NCI-H128 (cell line): Measurements from ENCODE around the gene WDR70.
"Not testable (repeated sequence)": the region's sequence is repeated elsewhere in the genome, so short reads cannot be mapped to it uniquely, and the experiment has no call there.

Source experiments
- DNase-seq: peaks from one replicate; lab custom pipeline; 2025; ENCODE audit not compliant: unreplicated experiment; lab: John Stamatoyannopoulos, UW

Gene WDR70

GRCh38 chr5:37672118-37672588 is 293.0 kb downstream of the WDR70 start:
- not testable (repeated sequence) for DNase-seq

- not testable (repeated sequence) for DNase-seq
Observed at GRCh38 chr5:37674361-37674760, 295.2 kb downstream of the WDR70 start.

GRCh38 chr5:37679326-37679725 is 300.2 kb downstream of the WDR70 start:
- DNase-seq: not testable (repeated sequence)

- not testable (repeated sequence) for DNase-seq
Observed at GRCh38 chr5:37679903-37680302, 300.8 kb downstream of the WDR70 start.

GRCh38 chr5:37683072-37683471 is 304.0 kb downstream of the WDR70 start:
- no peak for DNase-seq

GRCh38 chr5:37685211-37685610 is 306.1 kb downstream of the WDR70 start:
- no peak for DNase-seq

- no peak for DNase-seq
Observed at GRCh38 chr5:37685816-37686215, 306.7 kb downstream of the WDR70 start.

GRCh38 chr5:37688925-37689324 is 309.8 kb downstream of the WDR70 start:
- DNase-seq: not testable (repeated sequence)

- DNase-seq: not testable (repeated sequence)
Observed at GRCh38 chr5:37694333-37694732, 315.2 kb downstream of the WDR70 start.

- no peak for DNase-seq
Observed at GRCh38 chr5:37694867-37695266, 315.7 kb downstream of the WDR70 start.

- DNase-seq: no peak
Observed at GRCh38 chr5:37695647-37696046, 316.5 kb downstream of the WDR70 start.

- DNase-seq: peak; percentile 24
Observed at GRCh38 chr5:37696190-37697021, 317.3 kb downstream of the WDR70 start.

- DNase-seq: no peak
Observed at GRCh38 chr5:37701868-37702267, 322.8 kb downstream of the WDR70 start.

- no peak for DNase-seq
Observed at GRCh38 chr5:37703841-37704241, 324.7 kb downstream of the WDR70 start.

- no peak for DNase-seq
Observed at GRCh38 chr5:37704406-37704805, 325.3 kb downstream of the WDR70 start.

- DNase-seq: no peak
Observed at GRCh38 chr5:37709020-37709419, 329.9 kb downstream of the WDR70 start.

- no peak for DNase-seq
Observed at GRCh38 chr5:37710965-37711364, 331.8 kb downstream of the WDR70 start.

GRCh38 chr5:37712750-37713149 is 333.6 kb downstream of the WDR70 start:
- no peak for DNase-seq

GRCh38 chr5:37714756-37715155 is 335.6 kb downstream of the WDR70 start:
- DNase-seq: no peak

GRCh38 chr5:37715361-37715760 is 336.2 kb downstream of the WDR70 start:
- no peak for DNase-seq

GRCh38 chr5:37715992-37716391 is 336.9 kb downstream of the WDR70 start:
- DNase-seq: no peak

- DNase-seq: no peak
Observed at GRCh38 chr5:37716405-37716804, 337.3 kb downstream of the WDR70 start.

GRCh38 chr5:37717276-37717612 is 338.1 kb downstream of the WDR70 start:
- no peak for DNase-seq
